Body of pancreas (tissue), 4 donors: ENCODE measurements around the gene MYO1B.

Experiments used
- POLR2A ChIP-seq, 3 donors: fragments of 450-650 bp; IDR thresholded peaks; one replicate each; pipeline ENCODE4 v1.6.1; 2016; ENCODE audit warnings: antibody characterized with exemption in 3 of 3, mild to moderate bottlenecking in 2 of 3
- TF ChIP-seq, protein P1 (sequence below), 7 experiments: fragments of 450-650 bp in 4 of 7; fragments of 200-600 bp in 3 of 7; sonication (generic) in 3 of 7; IDR thresholded peaks; one replicate each; pipeline ENCODE4 v1.5.1; 2016 to 2019; ENCODE audit warnings: antibody characterized with exemption in 7 of 7

DNA sequence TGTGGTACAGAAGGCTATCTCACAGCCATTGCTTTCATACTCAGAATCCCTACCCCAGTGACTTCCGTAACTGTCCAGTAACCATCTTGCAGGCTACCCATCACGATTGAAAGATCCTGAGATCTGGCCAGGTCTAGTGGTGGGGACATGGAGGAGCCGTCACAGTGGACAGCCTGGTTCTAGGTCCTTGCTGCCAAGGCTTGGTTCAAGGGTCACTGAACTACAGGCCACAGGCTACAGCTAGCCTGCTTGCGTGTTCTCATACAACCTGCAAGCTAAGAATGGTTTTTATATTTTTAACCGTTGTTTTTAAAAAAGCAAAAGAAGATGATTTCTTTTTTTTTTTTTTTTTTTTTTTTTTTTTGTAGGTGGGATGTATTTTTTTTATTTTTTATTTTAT, 151.6 kb downstream of the MYO1B start:
- TF ChIP-seq, protein P1, sequence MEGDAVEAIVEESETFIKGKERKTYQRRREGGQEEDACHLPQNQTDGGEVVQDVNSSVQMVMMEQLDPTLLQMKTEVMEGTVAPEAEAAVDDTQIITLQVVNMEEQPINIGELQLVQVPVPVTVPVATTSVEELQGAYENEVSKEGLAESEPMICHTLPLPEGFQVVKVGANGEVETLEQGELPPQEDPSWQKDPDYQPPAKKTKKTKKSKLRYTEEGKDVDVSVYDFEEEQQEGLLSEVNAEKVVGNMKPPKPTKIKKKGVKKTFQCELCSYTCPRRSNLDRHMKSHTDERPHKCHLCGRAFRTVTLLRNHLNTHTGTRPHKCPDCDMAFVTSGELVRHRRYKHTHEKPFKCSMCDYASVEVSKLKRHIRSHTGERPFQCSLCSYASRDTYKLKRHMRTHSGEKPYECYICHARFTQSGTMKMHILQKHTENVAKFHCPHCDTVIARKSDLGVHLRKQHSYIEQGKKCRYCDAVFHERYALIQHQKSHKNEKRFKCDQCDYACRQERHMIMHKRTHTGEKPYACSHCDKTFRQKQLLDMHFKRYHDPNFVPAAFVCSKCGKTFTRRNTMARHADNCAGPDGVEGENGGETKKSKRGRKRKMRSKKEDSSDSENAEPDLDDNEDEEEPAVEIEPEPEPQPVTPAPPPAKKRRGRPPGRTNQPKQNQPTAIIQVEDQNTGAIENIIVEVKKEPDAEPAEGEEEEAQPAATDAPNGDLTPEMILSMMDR (IDR thresholded peaks at IDR 0.05): no peak
- TF ChIP-seq POLR2A (IDR thresholded peaks at IDR 0.05): no peak
